H9 (cell line): ENCODE measurements around the gene F8. TPM values are rescaled to one million over a fixed set of nuclear protein-coding genes. Genes with fewer than 3 reads are reported as not detected.

Experiments used
- DNase-seq: peaks from one replicate; pipeline ENCODE4 v3.0.0-alpha.2; 2017
- H2AFZ ChIP-seq: one replicate; pipeline ENCODE4 v1.6.1; 2013; ENCODE audit warnings: mild to moderate bottlenecking, low read length, control low read depth, moderate library complexity
- H2AK5ac ChIP-seq: 2 replicates; pipeline ENCODE4 v1.6.1; 2013; ENCODE audit warnings: low read length, control low read depth, mixed read lengths; ENCODE audit not compliant: insufficient read length
- H2BK120ac ChIP-seq: one replicate; pipeline ENCODE4 v1.6.1; 2013; ENCODE audit warnings: low read depth, mild to moderate bottlenecking, low read length, control low read depth, inconsistent platforms; ENCODE audit not compliant: poor library complexity, severe bottlenecking
- H2BK12ac ChIP-seq: 2 replicates; pipeline ENCODE4 v1.6.1; 2013; ENCODE audit warnings: low read length, control low read depth, mixed read lengths, low read depth; ENCODE audit not compliant: insufficient read length
- H2BK15ac ChIP-seq: 2 replicates; pipeline ENCODE4 v1.6.1; 2013; ENCODE audit warnings: low read depth, low read length, control low read depth
- H2BK20ac ChIP-seq: one replicate; pipeline ENCODE4 v1.6.1; 2013; ENCODE audit warnings: low read depth, mild to moderate bottlenecking, low read length, control low read depth, inconsistent platforms; ENCODE audit not compliant: poor library complexity, severe bottlenecking
- H2BK5ac ChIP-seq: 2 replicates; pipeline ENCODE4 v1.6.1; 2013; ENCODE audit warnings: low read length, control low read depth, mixed read lengths; ENCODE audit not compliant: insufficient read length
- H3K14ac ChIP-seq: 2 replicates; pipeline ENCODE4 v1.6.1; 2013; ENCODE audit warnings: low read length, control low read depth; ENCODE audit not compliant: insufficient read depth
- H3K18ac ChIP-seq: 2 replicates; pipeline ENCODE4 v1.6.1; 2013; ENCODE audit warnings: low read depth, mild to moderate bottlenecking, mixed read lengths, low read length, control low read depth; ENCODE audit not compliant: insufficient read length
- H3K23ac ChIP-seq: 2 replicates; pipeline ENCODE4 v1.6.1; 2013; ENCODE audit warnings: low read length, control low read depth, mixed read lengths, low read depth; ENCODE audit not compliant: insufficient read length
- H3K23me2 ChIP-seq: 2 replicates; pipeline ENCODE4 v1.6.1; 2013; ENCODE audit warnings: low read depth, mild to moderate bottlenecking, mixed read lengths, low read length, control low read depth; ENCODE audit not compliant: insufficient read length, poor library complexity, severe bottlenecking
- H3K27ac ChIP-seq: 2 replicates; pipeline ENCODE4 v1.5.1; 2013; ENCODE audit warnings: low read length, control low read depth, mixed read lengths, low read depth; ENCODE audit not compliant: insufficient read length
- H3K27me3 ChIP-seq: 2 replicates; pipeline ENCODE4 v1.6.1; 2013; ENCODE audit warnings: low read length, control low read depth, inconsistent platforms; ENCODE audit not compliant: insufficient read depth
- H3K4ac ChIP-seq: 2 replicates; pipeline ENCODE4 v1.6.1; 2013; ENCODE audit warnings: low read depth, mild to moderate bottlenecking, control low read depth, inconsistent platforms, low read length, moderate library complexity
- H3K4me1 ChIP-seq: 2 replicates; pipeline ENCODE4 v1.6.1; 2013; ENCODE audit warnings: low read length, control low read depth, inconsistent platforms; ENCODE audit not compliant: insufficient read depth
- H3K4me2 ChIP-seq: 2 replicates; pipeline ENCODE4 v1.6.1; 2013; ENCODE audit warnings: low read length, control low read depth, mixed read lengths; ENCODE audit not compliant: insufficient read length, insufficient read depth
- H3K56ac ChIP-seq: 2 replicates; pipeline ENCODE4 v1.6.1; 2013; ENCODE audit warnings: low read depth, mild to moderate bottlenecking, mixed read lengths, low read length, control low read depth; ENCODE audit not compliant: insufficient read length
- H3K79me1 ChIP-seq: 2 replicates; pipeline ENCODE4 v1.6.1; 2013; ENCODE audit warnings: low read depth, mild to moderate bottlenecking, moderate library complexity, low read length, control low read depth, inconsistent platforms; ENCODE audit not compliant: insufficient read depth, poor library complexity, severe bottlenecking
- H3K79me2 ChIP-seq: 2 replicates; pipeline ENCODE4 v1.6.1; 2013; ENCODE audit warnings: low read length, control low read depth, inconsistent platforms; ENCODE audit not compliant: insufficient read depth
- H3K9ac ChIP-seq: 2 replicates; pipeline ENCODE4 v1.6.1; 2013; ENCODE audit warnings: low read length, control low read depth, mixed read lengths; ENCODE audit not compliant: insufficient read length; ENCODE audit errors: extremely low read depth
- H3K9me3 ChIP-seq: one replicate; pipeline ENCODE4 v1.6.1; 2013; ENCODE audit warnings: low read depth, low read length, inconsistent platforms; ENCODE audit not compliant: control insufficient read depth
- H3T11ph ChIP-seq: one replicate; pipeline ENCODE4 v1.6.1; 2013; ENCODE audit warnings: mild to moderate bottlenecking, low read length, control low read depth, inconsistent platforms
- H4K20me1 ChIP-seq: one replicate; pipeline ENCODE4 v1.6.1; 2013; ENCODE audit not compliant: control insufficient read depth, insufficient read length, insufficient read depth
- H4K5ac ChIP-seq: 2 replicates; pipeline ENCODE4 v1.6.1; 2013; ENCODE audit warnings: low read depth, mild to moderate bottlenecking, mixed read lengths, low read length, control low read depth; ENCODE audit not compliant: insufficient read length
- H4K8ac ChIP-seq: replicated peaks from 2 replicates; pipeline ENCODE4 v1.6.1; 2013; ENCODE audit warnings: low read length, control low read depth, mixed read lengths, low read depth; ENCODE audit not compliant: insufficient read length
- H4K91ac ChIP-seq: 2 replicates; pipeline ENCODE4 v1.6.1; 2013; ENCODE audit warnings: low read depth, mild to moderate bottlenecking, moderate library complexity, mixed read lengths, low read length, control low read depth; ENCODE audit not compliant: insufficient read length
- H3K27ac Mint-ChIP-seq, 3 experiments: 2 replicates in 2 of 3; 3 replicates in 1 of 3; pipeline ENCODE4 v1.8.0; 2020 to 2021; ENCODE audit warnings: mixed read lengths in 3 of 3, mild to moderate bottlenecking in 1 of 3, moderate library complexity in 1 of 3
- H3K27me3 Mint-ChIP-seq: 2 replicates; pipeline ENCODE4 v1.8.0; 2021; ENCODE audit warnings: low read depth, mild to moderate bottlenecking, moderate library complexity, mixed read lengths
- H3K36me3 Mint-ChIP-seq, 3 experiments: 2 replicates in 2 of 3; 3 replicates in 1 of 3; pipeline ENCODE4 v1.8.0; 2020 to 2021; ENCODE audit warnings: low read depth in 3 of 3, mixed read lengths in 3 of 3; ENCODE audit not compliant: insufficient read depth in 1 of 3
- H3K4me1 Mint-ChIP-seq, 2 experiments: 2 replicates each; pipeline ENCODE4 v1.8.0; 2020; ENCODE audit warnings: mixed read lengths in 2 of 2
- H3K4me3 Mint-ChIP-seq, 2 experiments: 2 replicates in 1 of 2; 3 replicates in 1 of 2; pipeline ENCODE4 v1.8.0; 2020 to 2021; ENCODE audit warnings: mild to moderate bottlenecking in 2 of 2, mixed read lengths in 2 of 2, moderate library complexity in 1 of 2
- H3K9me3 Mint-ChIP-seq, 2 experiments: 2 replicates in 1 of 2; 3 replicates in 1 of 2; pipeline ENCODE4 v1.8.0; 2020; ENCODE audit warnings: mild to moderate bottlenecking in 2 of 2, mixed read lengths in 2 of 2, moderate library complexity in 1 of 2
- CTCF ChIP-seq: fragments of 200-600 bp; sonication (generic); conservative IDR thresholded peaks from 3 replicates; pipeline ENCODE4 v1.8.0; 2021; ENCODE audit warnings: antibody characterized with exemption, mild to moderate bottlenecking
- WGBS: extraction: QIAGEN DNeasy Blood & Tissue Kit; methylation state at CpG from one replicate; pipeline ENCODE4 v1.1.7; 2013; ENCODE audit warnings: missing lambda C conversion rate, low lambda C conversion rate, mixed read lengths; ENCODE audit not compliant: insufficient read length; ENCODE audit errors: extremely low coverage; 5-methylcytosine and 5-hydroxymethylcytosine counted together
- total RNA-seq: library from RNA; stranded (reverse); gene quantifications from 2 replicates; pipeline ENCODE4 v1.2.1, GENCODE V29; 2021

Gene F8
- total RNA-seq, 1 experiment from 2014 or later, result 3.1 TPM

DNA sequence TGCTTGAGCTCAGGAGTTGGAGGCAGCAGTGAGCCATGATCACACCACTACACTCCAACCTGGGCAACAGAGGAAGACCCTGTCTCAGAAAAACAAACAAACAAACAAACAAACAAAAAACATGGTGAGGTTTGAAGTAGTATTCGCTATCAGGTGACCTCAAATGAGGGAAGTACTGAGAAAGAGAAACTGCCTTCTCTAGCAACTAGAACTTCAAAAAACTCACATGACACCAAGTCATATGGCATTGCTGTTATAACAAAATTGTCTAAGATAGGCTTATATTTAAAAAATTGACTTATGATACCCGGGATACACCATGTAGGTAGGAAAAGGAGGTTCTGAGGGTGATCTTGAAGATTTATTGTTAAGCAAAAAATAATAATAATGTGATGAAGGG lies 227.5 kb downstream of the F8 start:
- no peak overlapping the region for H3K4me2 ChIP-seq
- H3K18ac ChIP-seq, result no peak overlapping the region
- H2BK20ac ChIP-seq, result no peak overlapping the region
- H3K27me3 ChIP-seq, result no peaks in the 10 kb centered on the region
- peaks cover 0 to 12% (median 9%) of the 10 kb centered on the region in 3 experiments; a peak in 5 of 7 replicates for H3K36me3 Mint-ChIP-seq
- no peak for DNase-seq
- H2BK15ac ChIP-seq, result no peak overlapping the region
- TF ChIP-seq CTCF, result no peak
- no peak overlapping the region for H3K4me3 Mint-ChIP-seq
- no peak overlapping the region for H3K23ac ChIP-seq
- H3K27me3 Mint-ChIP-seq, result peaks cover 4% of the 10 kb centered on the region; the same call in 1 of the 2 replicates
- peaks cover 68 to 73% of the 10 kb centered on the region in 2 experiments for H3K9me3 Mint-ChIP-seq
- no peak overlapping the region for H2AK5ac ChIP-seq
- no peaks in the 10 kb centered on the region; the same call in 1 of the 2 replicates for H3K79me2 ChIP-seq
- peaks cover 40% of the 10 kb centered on the region for H3K9me3 ChIP-seq
- H3K4ac ChIP-seq, result no peak overlapping the region
- no peak overlapping the region for H3K14ac ChIP-seq
- peaks cover 3% of the 10 kb centered on the region for H3K23me2 ChIP-seq
- H3K9ac ChIP-seq, result no peak overlapping the region
- no peak overlapping the region for H2BK5ac ChIP-seq
- H4K8ac ChIP-seq, result no peak overlapping the region
- peaks cover 14 to 17% of the 10 kb centered on the region in 2 experiments for H3K4me1 Mint-ChIP-seq
- no peak overlapping the region for H3K27ac Mint-ChIP-seq
- no peaks in the 10 kb centered on the region for H4K20me1 ChIP-seq
- no peak overlapping the region for H2BK12ac ChIP-seq
- no peak overlapping the region for H2AFZ ChIP-seq
- H4K91ac ChIP-seq, result no peak overlapping the region
- no CpG with 5 or more reads among the region's 2 CpGs for whole genome bisulfite sequencing
- H3K4me1 ChIP-seq, result no peaks in the 10 kb centered on the region; the same call in 1 of the 2 replicates
- H3K79me1 ChIP-seq, result no peaks in the 10 kb centered on the region
- H3T11ph ChIP-seq, result no peak overlapping the region
- no peak overlapping the region for H3K27ac ChIP-seq
- H3K56ac ChIP-seq, result no peak overlapping the region
- no peak overlapping the region for H2BK120ac ChIP-seq
- H4K5ac ChIP-seq, result no peak overlapping the region
